ENCODE data around the gene CYP3A4. TPM values are rescaled to one million over a fixed set of nuclear protein-coding genes. Genes with fewer than 3 reads are reported as not detected.

Gene CYP3A4
- polyA plus RNA-seq, 1 of the 3 experiments (the other 2 are of a cell fraction): not detected

DNA sequence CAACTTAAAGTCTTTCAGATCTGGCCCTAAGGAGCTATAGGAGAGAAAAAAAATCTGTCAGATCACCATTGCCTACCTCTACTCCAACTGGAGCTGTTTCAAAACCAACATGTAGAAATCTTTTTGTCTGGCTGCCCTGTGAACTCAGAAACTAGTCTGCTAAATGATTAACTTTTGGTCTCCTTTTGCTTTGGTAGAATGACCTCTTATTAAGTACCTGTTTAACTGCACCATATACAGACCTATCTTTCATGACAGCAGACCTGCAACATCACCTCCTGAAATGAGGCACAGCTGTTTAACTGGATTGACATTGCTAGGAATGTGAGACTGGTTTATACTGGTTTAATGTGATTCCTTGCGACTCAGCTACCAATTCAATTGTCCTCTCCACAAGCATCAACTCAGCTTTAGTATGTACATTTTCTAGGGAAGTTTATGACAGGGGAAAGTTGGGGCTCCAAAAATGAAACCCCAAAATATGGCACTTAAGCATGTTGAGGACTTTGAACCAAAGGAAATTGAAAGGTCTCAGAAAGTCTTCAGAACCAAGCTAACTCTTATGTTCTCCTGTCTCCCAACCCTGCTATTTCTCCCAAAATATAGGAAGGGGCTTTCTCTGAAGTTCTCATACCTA, 45.7 kb upstream of the CYP3A4 start (continued):
- TF ChIP-seq FOSL2 (IDR thresholded peaks at IDR 0.05; ENCODE audit: borderline replicate concordance, low read depth) (no peak), FOXM1 (IDR thresholded peaks at IDR 0.05; ENCODE audit: low read depth) (no peak), MXI1 (IDR thresholded peaks at IDR 0.05; ENCODE audit: low read depth, low read length) (no peak), JUND (IDR thresholded peaks at IDR 0.05) (no peak)

DNA sequence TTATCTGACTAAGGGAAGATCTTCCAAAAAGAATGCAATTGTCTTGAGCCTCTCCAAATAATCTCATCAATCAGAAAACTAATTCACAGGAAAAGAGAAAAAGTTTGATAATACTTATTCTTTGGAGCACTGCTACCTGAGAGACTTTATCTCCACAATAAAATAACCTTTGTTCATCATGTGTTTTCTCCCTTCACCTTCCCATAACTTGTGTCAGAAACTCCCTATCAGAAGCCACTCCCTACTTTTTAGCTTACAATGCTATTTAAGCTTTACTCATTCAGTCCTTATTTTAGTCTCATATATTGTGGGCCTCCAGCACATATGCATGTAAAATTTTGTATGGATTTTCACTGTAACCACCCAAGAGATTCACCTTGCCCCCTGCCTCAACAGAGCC, 44.8 kb upstream of the CYP3A4 start:
- Histone ChIP-seq H3K4me2 (no peak overlapping the region), H3K36me3 (replicated peaks in 1 of 2; ENCODE audit: control insufficient read depth in 1 of 2, insufficient read depth in 2 of 2, low read length in 1 of 2) (no peaks in the 10 kb centered on the region), H3F3A (replicated peaks; ENCODE audit: insufficient read depth) (no peaks in the 10 kb centered on the region), H3K79me2 (ENCODE audit: insufficient read depth) (no peaks in the 10 kb centered on the region), H3K4me1 (ENCODE audit: control insufficient read depth in 1 of 2, insufficient read depth in 2 of 2, low read depth in 1 of 2, low read length in 1 of 2) (no peaks in the 10 kb centered on the region), H4K20me1 (ENCODE audit: insufficient read depth) (no peaks in the 10 kb centered on the region), H3K9me3 (no peaks in the 10 kb centered on the region), H3K9me2 (no peaks in the 10 kb centered on the region), H3K9ac (no peak overlapping the region), H3K27me3 (ENCODE audit: insufficient read depth) (peaks cover 27% of the 10 kb centered on the region), H2AFZ (ENCODE audit: low read depth) (no peak overlapping the region), H3K27ac (ENCODE audit: low read depth in 2 of 2, low read length in 1 of 2) (no peak overlapping the region), H3K4me3 (ENCODE audit: low read depth in 2 of 2, low read length in 1 of 2) (no peak overlapping the region)
- POLR2A ChIA-PET: no interaction called here
- CTCF ChIA-PET: interaction anchor here (1.2 kb wide), 1 partner anchor 11 kb away, joined by 3 read pairs; no protein-coding TSS in a partner anchor
- DNase-seq: no peak
- TF ChIP-seq TCF12 (IDR thresholded peaks at IDR 0.05) (no peak), EZH2phosphoT487 (IDR thresholded peaks at IDR 0.05; ENCODE audit: borderline replicate concordance, low read depth) (no peak), MEF2A (IDR thresholded peaks at IDR 0.05; ENCODE audit: borderline replicate concordance, low read depth) (no peak), IRF3 (IDR thresholded peaks at IDR 0.05; ENCODE audit: low read depth, low read length) (no peak), MAX (IDR thresholded peaks at IDR 0.05; ENCODE audit: low read depth) (no peak), JUND (IDR thresholded peaks at IDR 0.05) (no peak)

GRCh38 chr7:99827040-99827778, 43.2 kb upstream of the CYP3A4 start:
- ChIA-PET CTCF (interaction anchor here (0.8 kb wide), 1 partner anchor 251 kb away, joined by 3 read pairs; no protein-coding TSS in a partner anchor), POLR2A (no interaction called here)
- no peak overlapping the region for H3K27ac ChIP-seq (ENCODE audit: low read depth in 2 of 2, low read length in 1 of 2)
- no peaks in the 10 kb centered on the region for H3K4me1 ChIP-seq (ENCODE audit: control insufficient read depth in 1 of 2, insufficient read depth in 2 of 2, low read depth in 1 of 2, low read length in 1 of 2)
- H2AFZ ChIP-seq (ENCODE audit: low read depth): no peak overlapping the region
- 5% methylated on average over 2 of the region's 2 CpGs for WGBS (ENCODE audit: low lambda C conversion rate)
- no peak for DNase-seq
- no peaks in the 10 kb centered on the region for H3K9me2 ChIP-seq
- no peaks in the 10 kb centered on the region for H3K9me3 ChIP-seq
- H3K4me2 ChIP-seq: no peak overlapping the region
- no peaks in the 10 kb centered on the region for H3F3A ChIP-seq (replicated peaks; ENCODE audit: insufficient read depth)
- no peak overlapping the region for H3K4me3 ChIP-seq (ENCODE audit: low read depth in 2 of 2, low read length in 1 of 2)
- H3K36me3 ChIP-seq (replicated peaks in 1 of 2; ENCODE audit: control insufficient read depth in 1 of 2, insufficient read depth in 2 of 2, low read length in 1 of 2): no peaks in the 10 kb centered on the region
- no peaks in the 10 kb centered on the region for H3K79me2 ChIP-seq (ENCODE audit: insufficient read depth)
- no peak overlapping the region for H3K9ac ChIP-seq
- peaks cover 15% of the 10 kb centered on the region for H3K27me3 ChIP-seq (ENCODE audit: insufficient read depth)
- no peaks in the 10 kb centered on the region for H4K20me1 ChIP-seq (ENCODE audit: insufficient read depth)
- TF ChIP-seq MEF2A (IDR thresholded peaks at IDR 0.05; ENCODE audit: borderline replicate concordance, low read depth) (no peak), FOXM1 (IDR thresholded peaks at IDR 0.05; ENCODE audit: low read depth) (no peak), PBX3 (IDR thresholded peaks at IDR 0.05) (no peak), EZH2phosphoT487 (IDR thresholded peaks at IDR 0.05; ENCODE audit: borderline replicate concordance, low read depth) (no peak), SIN3A (IDR thresholded peaks at IDR 0.05; ENCODE audit: borderline replicate concordance, low read depth, low read length) (no peak), FOSL2 (IDR thresholded peaks at IDR 0.05; ENCODE audit: borderline replicate concordance, low read depth) (no peak), TEAD4 (IDR thresholded peaks at IDR 0.05; ENCODE audit: borderline replicate concordance, insufficient read depth) (no peak), RAD21 (IDR thresholded peaks at IDR 0.05; ENCODE audit: low read length) (no peak)
- TF ChIP-seq, protein P1, sequence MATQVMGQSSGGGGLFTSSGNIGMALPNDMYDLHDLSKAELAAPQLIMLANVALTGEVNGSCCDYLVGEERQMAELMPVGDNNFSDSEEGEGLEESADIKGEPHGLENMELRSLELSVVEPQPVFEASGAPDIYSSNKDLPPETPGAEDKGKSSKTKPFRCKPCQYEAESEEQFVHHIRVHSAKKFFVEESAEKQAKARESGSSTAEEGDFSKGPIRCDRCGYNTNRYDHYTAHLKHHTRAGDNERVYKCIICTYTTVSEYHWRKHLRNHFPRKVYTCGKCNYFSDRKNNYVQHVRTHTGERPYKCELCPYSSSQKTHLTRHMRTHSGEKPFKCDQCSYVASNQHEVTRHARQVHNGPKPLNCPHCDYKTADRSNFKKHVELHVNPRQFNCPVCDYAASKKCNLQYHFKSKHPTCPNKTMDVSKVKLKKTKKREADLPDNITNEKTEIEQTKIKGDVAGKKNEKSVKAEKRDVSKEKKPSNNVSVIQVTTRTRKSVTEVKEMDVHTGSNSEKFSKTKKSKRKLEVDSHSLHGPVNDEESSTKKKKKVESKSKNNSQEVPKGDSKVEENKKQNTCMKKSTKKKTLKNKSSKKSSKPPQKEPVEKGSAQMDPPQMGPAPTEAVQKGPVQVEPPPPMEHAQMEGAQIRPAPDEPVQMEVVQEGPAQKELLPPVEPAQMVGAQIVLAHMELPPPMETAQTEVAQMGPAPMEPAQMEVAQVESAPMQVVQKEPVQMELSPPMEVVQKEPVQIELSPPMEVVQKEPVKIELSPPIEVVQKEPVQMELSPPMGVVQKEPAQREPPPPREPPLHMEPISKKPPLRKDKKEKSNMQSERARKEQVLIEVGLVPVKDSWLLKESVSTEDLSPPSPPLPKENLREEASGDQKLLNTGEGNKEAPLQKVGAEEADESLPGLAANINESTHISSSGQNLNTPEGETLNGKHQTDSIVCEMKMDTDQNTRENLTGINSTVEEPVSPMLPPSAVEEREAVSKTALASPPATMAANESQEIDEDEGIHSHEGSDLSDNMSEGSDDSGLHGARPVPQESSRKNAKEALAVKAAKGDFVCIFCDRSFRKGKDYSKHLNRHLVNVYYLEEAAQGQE (IDR thresholded peaks at IDR 0.05; ENCODE audit: low read depth, low read length): no peak
- TF ChIP-seq, protein P2, sequence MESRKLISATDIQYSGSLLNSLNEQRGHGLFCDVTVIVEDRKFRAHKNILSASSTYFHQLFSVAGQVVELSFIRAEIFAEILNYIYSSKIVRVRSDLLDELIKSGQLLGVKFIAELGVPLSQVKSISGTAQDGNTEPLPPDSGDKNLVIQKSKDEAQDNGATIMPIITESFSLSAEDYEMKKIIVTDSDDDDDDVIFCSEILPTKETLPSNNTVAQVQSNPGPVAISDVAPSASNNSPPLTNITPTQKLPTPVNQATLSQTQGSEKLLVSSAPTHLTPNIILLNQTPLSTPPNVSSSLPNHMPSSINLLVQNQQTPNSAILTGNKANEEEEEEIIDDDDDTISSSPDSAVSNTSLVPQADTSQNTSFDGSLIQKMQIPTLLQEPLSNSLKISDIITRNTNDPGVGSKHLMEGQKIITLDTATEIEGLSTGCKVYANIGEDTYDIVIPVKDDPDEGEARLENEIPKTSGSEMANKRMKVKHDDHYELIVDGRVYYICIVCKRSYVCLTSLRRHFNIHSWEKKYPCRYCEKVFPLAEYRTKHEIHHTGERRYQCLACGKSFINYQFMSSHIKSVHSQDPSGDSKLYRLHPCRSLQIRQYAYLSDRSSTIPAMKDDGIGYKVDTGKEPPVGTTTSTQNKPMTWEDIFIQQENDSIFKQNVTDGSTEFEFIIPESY (IDR thresholded peaks at IDR 0.05; ENCODE audit: borderline replicate concordance, low read depth): no peak
